Upper lobe of left lung (tissue), 6 donors: ENCODE results near the gene C5orf47. TPM values are rescaled to one million over a fixed set of nuclear protein-coding genes. Genes with fewer than 3 reads are reported as not detected.

Experiments
- ATAC-seq, 2 donors: fragments of 200-7000 bp; cut with Tn5 transposase; one replicate each; pipeline ENCODE4 v1.9.1; 2022; ENCODE audit warnings: mild to moderate bottlenecking in 2 of 2, moderate library complexity in 2 of 2; ENCODE audit not compliant: low FRiP score in 2 of 2
- DNase-seq, 2 donors: peaks; one replicate each; pipeline ENCODE4 v3.0.0-alpha.2; 2019 to 2020
- H3K27ac ChIP-seq, 4 donors: fragments of 200-600 bp; sonication (generic); one replicate each; pipeline ENCODE4 v1.5.1; 2016 to 2019
- H3K27me3 ChIP-seq, 4 donors: fragments of 200-600 bp; sonication (generic); one replicate each; pipeline ENCODE4 v1.5.1; 2017 to 2019
- H3K36me3 ChIP-seq, 4 donors: fragments of 200-600 bp; sonication (generic); one replicate each; pipeline ENCODE4 v1.5.1; 2016 to 2019
- H3K4me1 ChIP-seq, 4 donors: fragments of 200-600 bp; sonication (generic); one replicate each; pipeline ENCODE4 v1.5.1; 2018 to 2019
- H3K4me3 ChIP-seq, 4 donors: fragments of 200-600 bp; sonication (generic); one replicate each; pipeline ENCODE4 v1.5.1; 2017 to 2019; ENCODE audit warnings: mild to moderate bottlenecking in 2 of 4, moderate library complexity in 1 of 4
- H3K9me3 ChIP-seq, 4 donors: fragments of 200-600 bp; sonication (generic); one replicate each; pipeline ENCODE4 v1.5.1; 2018 to 2019
- CTCF ChIP-seq, 6 experiments: fragments of 450-650 bp in 4 of 6; fragments of 200-600 bp in 2 of 6; sonication (generic) in 2 of 6; IDR thresholded peaks; one replicate each; pipeline ENCODE4 v1.5.1; 2016 to 2019; ENCODE audit warnings: antibody characterized with exemption in 6 of 6
- EP300 ChIP-seq, 4 donors: sonication (generic); formaldehyde crosslinking; IDR thresholded peaks; one replicate each; pipeline ENCODE4 v1.5.1; 2017; ENCODE audit warnings: antibody characterized with exemption in 4 of 4, control low read depth in 2 of 4
- POLR2A ChIP-seq, 4 donors: fragments of 450-650 bp; IDR thresholded peaks; one replicate each; pipeline ENCODE4 v1.5.1; 2016 to 2017; ENCODE audit warnings: antibody characterized with exemption in 4 of 4, mild to moderate bottlenecking in 2 of 4
- POLR2AphosphoS5 ChIP-seq, 2 donors: sonication (generic); formaldehyde crosslinking; IDR thresholded peaks; one replicate each; pipeline ENCODE4 v1.5.1; 2017; ENCODE audit warnings: antibody characterized with exemption in 2 of 2
- WGBS, 2 donors: methylation state at CpG; one replicate each; pipeline ENCODE4 v1.1.5; 2017 to 2018; 5-methylcytosine and 5-hydroxymethylcytosine counted together
- total RNA-seq, 6 donors: library from RNA; depleted of rRNA in 4 of 6; stranded (reverse); fragments of >200 nt in 4 of 6; gene quantifications; one replicate each; pipeline versions ENCODE4 v1.1.0 to v1.2.1, GENCODE V29; 2016 to 2021
- donor health status: DM: no; HTN: no; CAD: no; lungs with moderate emphysema.
- donor health status: DM: no; HTN: yes; CAD: no; lungs with severe emphysema.

C5orf47 gene
- total RNA-seq, 6 donors from 2014 or later = not detected

- ATAC-seq = no peak
- TF ChIP-seq CTCF (IDR thresholded peaks at IDR 0.05) (no peak), POLR2AphosphoS5 (IDR thresholded peaks at IDR 0.05) (no peak), EP300 (IDR thresholded peaks at IDR 0.05) (no peak), POLR2A (IDR thresholded peaks at IDR 0.05) (no peak)
- H3K9me3 ChIP-seq = peaks cover 0 to 14% (median 0%) of the 10 kb centered on the region in 4 donors
- no peaks in the 10 kb centered on the region for H3K27me3 ChIP-seq
- DNase-seq = no peak
- no peak overlapping the region for H3K4me3 ChIP-seq
- no peaks in the 10 kb centered on the region for H3K36me3 ChIP-seq
- WGBS, 2 donors = 87 to 88% methylated on average over 2 of the region's 2 CpGs
- no peak overlapping the region for H3K27ac ChIP-seq
- no peaks in the 10 kb centered on the region for H3K4me1 ChIP-seq
Measured at GRCh38 chr5:174030286-174030685, 41.3 kb downstream of the C5orf47 start.

DNA sequence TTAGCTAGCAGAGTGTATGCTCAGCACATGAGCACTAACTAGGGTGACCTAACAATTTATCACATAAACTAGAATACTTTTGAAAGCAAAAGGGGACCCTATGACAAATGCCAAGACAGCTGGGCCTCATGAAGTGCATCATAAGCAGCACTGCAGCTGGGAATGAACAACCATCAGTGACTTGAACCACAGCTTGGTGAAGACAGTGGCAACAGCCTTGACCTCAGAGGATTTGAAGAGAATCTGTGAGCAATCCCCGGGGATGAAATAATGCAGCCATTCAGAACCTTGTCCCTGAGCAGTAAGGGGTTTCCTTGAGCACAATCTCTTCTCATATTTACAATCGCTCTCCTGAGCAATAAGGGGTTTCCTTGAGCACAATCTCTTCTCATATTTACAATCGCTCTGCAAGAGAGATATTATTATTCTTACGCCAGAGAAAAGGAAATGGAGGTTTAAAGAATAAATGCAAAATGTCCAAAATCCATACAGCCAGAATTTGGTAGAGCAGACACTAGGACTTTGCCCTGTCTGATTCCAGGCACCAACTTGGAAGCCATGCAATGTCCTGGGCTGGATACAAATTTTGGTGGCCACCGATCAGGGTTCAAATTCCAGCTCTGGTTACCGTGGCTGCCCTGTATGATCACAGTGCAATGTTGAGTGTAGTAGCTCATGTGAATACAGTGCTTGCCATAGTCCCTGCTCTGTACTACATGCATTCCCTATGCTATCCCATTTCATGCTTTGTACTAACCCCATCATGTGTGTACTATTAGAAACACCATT, 55.7 kb downstream of the C5orf47 start:
- H3K27ac ChIP-seq = no peak overlapping the region
- no peaks in the 10 kb centered on the region for H3K9me3 ChIP-seq
- no peaks in the 10 kb centered on the region for H3K4me1 ChIP-seq
- no peak for ATAC-seq
- H3K4me3 ChIP-seq = no peak overlapping the region
- H3K36me3 ChIP-seq = no peaks in the 10 kb centered on the region
- TF ChIP-seq EP300 (IDR thresholded peaks at IDR 0.05) (no peak), POLR2A (IDR thresholded peaks at IDR 0.05) (no peak), CTCF (IDR thresholded peaks at IDR 0.05) (no peak), POLR2AphosphoS5 (IDR thresholded peaks at IDR 0.05) (no peak)
- no peak for DNase-seq
- H3K27me3 ChIP-seq = no peaks in the 10 kb centered on the region
- WGBS, 2 donors = 65 to 67% methylated on average over 6 of the region's 6 CpGs

- H3K36me3 ChIP-seq = no peaks in the 10 kb centered on the region
- H3K9me3 ChIP-seq = no peaks in the 10 kb centered on the region
- no peaks in the 10 kb centered on the region for H3K4me1 ChIP-seq
- H3K4me3 ChIP-seq = no peak within 1 kb of the TSS
- no peak within 1 kb of the TSS for H3K27ac ChIP-seq
- 6 to 11% methylated on average over 5 to 17 of the region's 17 CpGs for WGBS, 2 donors
- ATAC-seq (peak; percentile 87 to 89), DNase-seq (peak; percentile 75 to 80)
- no peaks in the 10 kb centered on the region for H3K27me3 ChIP-seq
- TF ChIP-seq POLR2A (IDR thresholded peaks at IDR 0.05) = no peak
- TF ChIP-seq CTCF (IDR thresholded peaks at IDR 0.05) = peak in 4 of 6 experiments; percentile 34 to 68 (median 64)
Measured at GRCh38 chr5:174045470-174046025, 56.6 kb downstream of the C5orf47 start, which contains the start of gene NSG2. Gene NSG2 (plus strand): TSS chr5:174045706. CDS start chr5:174046756, 1,050 bp downstream.

GRCh38 chr5:174046558-174046957, 57.6 kb downstream of the C5orf47 start:
- WGBS, 2 donors = 72 to 77% methylated on average over 5 of the region's 5 CpGs
- DNase-seq = no peak
- no peak for TF ChIP-seq POLR2A (IDR thresholded peaks at IDR 0.05)
- no peak for TF ChIP-seq POLR2AphosphoS5 (IDR thresholded peaks at IDR 0.05)
- TF ChIP-seq CTCF (IDR thresholded peaks at IDR 0.05) = no peak
- no peak for TF ChIP-seq EP300 (IDR thresholded peaks at IDR 0.05)
- Histone ChIP-seq H3K27ac (no peak overlapping the region), H3K27me3 (no peaks in the 10 kb centered on the region), H3K4me1 (no peaks in the 10 kb centered on the region), H3K36me3 (no peaks in the 10 kb centered on the region), H3K9me3 (no peaks in the 10 kb centered on the region), H3K4me3 (no peak overlapping the region)
- ATAC-seq = no peak
